HCT116 (cell line): ENCODE measurements around the gene MAGEC1.

Experiments used
- ATF3 ChIP-seq: IDR thresholded peaks from 2 replicates; pipeline ENCODE4 v1.6.1; 2012
- CBX3 ChIP-seq: IDR thresholded peaks from 2 replicates; pipeline ENCODE4 v1.6.1; 2012; ENCODE audit warnings: low read depth
- CEBPB ChIP-seq: IDR thresholded peaks from 2 replicates; pipeline ENCODE4 v1.6.1; 2012; ENCODE audit warnings: low read depth
- CTCF ChIP-seq, 3 experiments: fragments of 200-600 bp in 1 of 3; sonication (generic) in 1 of 3; IDR thresholded peaks in 2 of 3; conservative IDR thresholded peaks in 1 of 3; 2 replicates each; pipeline ENCODE4 v1.5.1; 2012 to 2017; ENCODE audit warnings: low read depth in 2 of 3, low read length in 2 of 3, antibody characterized with exemption in 1 of 3, borderline replicate concordance in 1 of 3, control low read depth in 1 of 3, mild to moderate bottlenecking in 1 of 3, mixed read lengths in 1 of 3, mixed run types in 1 of 3, moderate library complexity in 1 of 3; ENCODE audit not compliant: insufficient read depth in 1 of 3
- EGR1 ChIP-seq: IDR thresholded peaks from 2 replicates; pipeline ENCODE4 v1.6.1; 2012; ENCODE audit warnings: low read depth
- EZH2 ChIP-seq: fragments of 200-600 bp; sonication (generic); IDR thresholded peaks from 2 replicates; pipeline ENCODE4 v1.6.1; 2017; ENCODE audit warnings: antibody characterized with exemption, mixed run types
- EZH2phosphoT487 ChIP-seq: fragments of 200-600 bp; IDR thresholded peaks from 2 replicates; pipeline ENCODE4 v1.6.1; 2018; ENCODE audit warnings: antibody characterized with exemption, borderline replicate concordance
- POLR2A ChIP-seq: IDR thresholded peaks from 2 replicates; pipeline ENCODE4 v1.7.0; 2011; ENCODE audit warnings: borderline replicate concordance; ENCODE audit not compliant: insufficient read depth, insufficient read length; ENCODE audit errors: extremely low read depth
- POLR2AphosphoS5 ChIP-seq: IDR thresholded peaks from 2 replicates; pipeline ENCODE4 v1.6.1; 2011; ENCODE audit warnings: mild to moderate bottlenecking, low read depth, low read length, moderate library complexity
- SP1 ChIP-seq: IDR thresholded peaks from 2 replicates; pipeline ENCODE4 v1.6.1; 2012; ENCODE audit warnings: low read depth
- ZFX ChIP-seq: fragments of 450-650 bp; IDR thresholded peaks from 2 replicates; pipeline ENCODE4 v1.6.1; 2017

GRCh38 chrX:141903400-141904155, at the start of gene MAGEC1:
- no peak for TF ChIP-seq EZH2
- TF ChIP-seq CTCF (IDR thresholded peaks at IDR 0.05 in 2 of 3, conservative IDR thresholded peaks at IDR 0.05 in 1 of 3; ENCODE audit: borderline replicate concordance in 1 of 3, insufficient read depth in 1 of 3, low read depth in 2 of 3, low read length in 2 of 3): no peak
- no peak for TF ChIP-seq ATF3
- no peak for TF ChIP-seq POLR2A
- TF ChIP-seq CEBPB: no peak
- no peak for TF ChIP-seq ZFX
- TF ChIP-seq SP1: no peak
- no peak for TF ChIP-seq POLR2AphosphoS5
- TF ChIP-seq CBX3: no peak
- TF ChIP-seq EZH2phosphoT487: no peak
- no peak for TF ChIP-seq EGR1
